ENCODE data around the gene CXorf66. TPM values are rescaled to one million over a fixed set of nuclear protein-coding genes. Genes with fewer than 3 reads are reported as not detected.
"Not testable (repeated sequence)": the region's sequence is repeated elsewhere in the genome, so short reads cannot be mapped to it uniquely, and the experiment has no call there.

CXorf66 gene, protein sequence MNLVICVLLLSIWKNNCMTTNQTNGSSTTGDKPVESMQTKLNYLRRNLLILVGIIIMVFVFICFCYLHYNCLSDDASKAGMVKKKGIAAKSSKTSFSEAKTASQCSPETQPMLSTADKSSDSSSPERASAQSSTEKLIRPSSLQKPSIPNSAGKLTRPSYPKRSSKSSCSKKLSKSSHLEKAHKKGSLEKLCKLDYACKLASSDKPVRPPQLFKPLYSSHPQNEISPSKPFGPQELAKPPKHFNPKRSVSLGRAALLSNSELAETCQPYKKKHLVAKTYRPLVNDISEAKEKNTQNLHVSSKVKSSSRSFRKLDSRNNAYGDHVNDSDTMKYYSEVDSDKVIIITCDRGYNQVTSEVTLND
- total RNA-seq = not detected
- long read RNA-seq = 0 reads

DNA sequence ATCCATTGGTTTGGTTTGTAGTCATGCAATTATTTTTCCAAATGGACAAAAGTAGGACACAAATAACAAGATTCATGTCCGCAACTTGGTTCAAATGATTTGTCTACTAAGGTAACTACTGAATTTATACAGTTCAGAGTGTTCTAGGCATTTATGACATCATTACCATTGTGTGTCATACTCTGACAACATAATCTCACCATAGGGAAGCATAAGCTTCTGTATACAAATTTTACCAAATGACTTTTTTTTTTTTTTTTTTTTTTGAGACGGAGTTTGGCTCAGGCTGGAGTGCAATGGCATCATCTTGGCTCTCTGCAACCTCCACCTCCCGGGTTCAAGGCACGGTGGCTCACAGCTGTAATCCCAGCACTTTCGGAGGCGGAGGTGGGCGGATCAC is at the start of gene CXorf66:
Gene CXorf66 (minus strand): TSS at position 101 of the 400 bp plus-strand sequence. CDS start 25 bp downstream, at position 76.
- intact Hi-C loops (cut with DNase I) = no loop called here
- no peak for DNase-seq (ENCODE audit: missing footprints)
- no peak for ATAC-seq

DNA sequence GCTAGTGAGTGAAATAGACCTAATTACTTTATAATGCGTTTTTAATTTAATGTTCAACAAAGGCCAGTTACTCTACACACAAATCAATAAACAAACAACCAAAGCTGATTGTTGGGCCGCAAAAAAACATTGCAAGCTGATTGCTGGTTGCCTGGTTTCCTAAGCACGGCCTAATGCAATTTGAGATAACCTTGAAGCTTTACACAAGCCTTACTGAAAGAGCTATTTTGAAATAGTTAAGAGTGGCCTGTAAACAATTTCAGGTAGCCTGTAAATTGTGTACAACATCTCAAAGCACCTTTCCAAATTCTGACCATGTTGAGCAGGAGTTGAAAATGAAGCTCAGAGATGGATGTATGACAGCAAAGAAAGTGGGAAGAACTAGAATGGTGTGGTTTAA is 17.5 kb upstream of the CXorf66 start:
- ATAC-seq (no peak), DNase-seq (ENCODE audit: missing footprints) (no peak)
- intact Hi-C loops (cut with DNase I) = no loop called here

DNA sequence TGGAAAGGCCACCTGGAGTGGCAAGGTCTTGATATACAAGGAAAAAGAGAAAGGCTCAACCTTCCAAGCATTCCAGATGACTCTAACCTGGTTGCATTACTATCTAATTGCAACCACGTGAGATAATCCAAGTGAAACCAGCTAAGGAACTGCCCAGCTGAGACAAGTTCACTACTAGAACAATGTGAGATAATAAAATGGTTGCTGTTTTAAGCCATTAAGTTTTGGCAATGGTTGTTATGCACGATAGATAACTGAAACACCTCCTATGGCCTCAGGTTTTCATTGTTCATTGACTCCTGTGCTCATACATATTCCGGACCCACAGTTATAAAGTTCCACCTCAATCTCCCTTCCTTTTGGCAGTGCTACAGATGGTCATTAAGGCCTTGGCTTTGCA is 9.2 kb upstream of the CXorf66 start:
- DNase-seq (ENCODE audit: missing footprints) (no peak), ATAC-seq (no peak)
- intact Hi-C loops (cut with DNase I) = no loop called here

DNA sequence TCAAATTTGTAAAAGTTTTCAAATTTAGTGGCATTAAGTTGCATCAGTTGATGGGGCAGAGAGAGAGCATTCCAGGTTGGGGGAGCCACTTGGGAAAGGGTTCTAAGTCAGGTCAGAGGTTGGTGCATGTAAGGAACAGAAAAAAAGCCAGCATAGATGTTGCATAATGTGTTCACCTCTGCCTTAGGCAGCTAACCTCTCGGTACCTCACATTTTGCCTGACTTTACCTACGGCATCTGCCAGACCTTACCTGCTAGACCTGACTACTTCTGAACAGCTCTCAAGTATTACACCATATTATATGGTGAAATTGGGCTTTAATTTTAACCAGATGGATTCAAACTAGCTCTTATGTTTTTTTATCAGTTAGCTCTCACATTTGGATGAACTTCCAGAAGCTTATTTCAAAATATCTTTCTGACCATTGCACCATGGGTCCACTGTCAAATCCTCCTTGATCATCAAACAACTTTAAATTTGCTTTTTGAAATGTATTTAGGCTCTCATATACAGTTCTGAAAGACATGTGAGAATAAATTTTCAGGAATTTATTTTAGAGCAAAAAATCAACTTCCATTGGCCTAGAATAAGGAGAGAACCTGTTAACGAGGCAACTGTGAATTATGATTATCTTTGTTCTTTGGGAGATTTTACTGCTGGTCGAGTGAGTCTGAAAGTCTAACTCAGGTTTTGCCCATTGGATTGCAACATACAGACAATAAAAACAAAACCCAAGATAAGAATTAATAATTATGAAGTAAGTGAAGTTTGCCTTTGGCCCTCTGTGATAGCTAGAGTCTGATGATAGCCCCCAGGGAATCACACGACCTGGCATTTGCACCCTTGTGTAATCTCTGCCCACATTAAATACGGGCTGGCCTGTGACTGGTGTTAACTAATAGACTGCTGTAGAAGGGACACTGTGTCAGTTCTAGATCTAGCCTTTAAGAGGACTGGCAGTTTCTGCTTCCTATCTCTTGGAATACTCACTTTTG is 7.6 kb upstream of the CXorf66 start:
- intact Hi-C loops (cut with DNase I) = no loop called here
- DNase-seq (ENCODE audit: missing footprints) (no peak), ATAC-seq (no peak)

DNA sequence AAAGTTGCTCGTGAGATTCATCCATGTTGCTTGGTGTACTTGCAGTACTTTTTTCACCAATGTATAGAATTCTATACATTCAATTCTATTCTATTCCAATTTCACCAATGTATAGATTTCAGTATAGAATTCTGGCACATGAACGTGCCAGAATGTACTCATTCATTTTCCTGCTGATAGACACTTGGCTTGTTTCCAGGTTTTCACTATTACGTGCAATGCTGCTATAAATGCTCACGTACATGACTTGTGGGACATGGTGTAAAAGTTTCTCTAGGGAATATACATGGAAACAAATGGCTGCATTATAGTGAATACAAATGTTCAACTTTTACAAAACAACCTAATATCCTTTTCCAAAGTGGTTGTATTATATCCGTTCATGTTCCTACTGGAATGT is 6.8 kb upstream of the CXorf66 start:
- intact Hi-C loops (cut with DNase I) = no loop called here
- no peak for DNase-seq (ENCODE audit: missing footprints)
- no peak for ATAC-seq

DNA sequence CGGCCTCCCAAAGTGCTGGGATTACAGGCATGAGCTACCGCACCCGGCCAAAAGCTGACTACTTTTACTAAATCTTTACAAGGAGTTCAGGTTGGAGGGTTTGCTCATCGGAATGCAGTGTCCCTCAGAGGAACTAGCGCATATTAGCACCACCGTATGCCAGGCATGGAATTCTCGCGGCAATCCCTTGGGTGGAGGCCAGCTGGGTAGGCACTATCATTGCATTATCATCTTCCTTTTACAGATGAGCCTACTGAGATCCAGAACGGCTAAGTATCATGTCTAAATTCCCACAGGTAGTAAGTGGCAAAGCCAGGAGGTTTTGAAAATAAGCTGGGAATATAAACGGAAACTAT is 6.1 kb upstream of the CXorf66 start:
- intact Hi-C loops (cut with DNase I) = no loop called here

DNA sequence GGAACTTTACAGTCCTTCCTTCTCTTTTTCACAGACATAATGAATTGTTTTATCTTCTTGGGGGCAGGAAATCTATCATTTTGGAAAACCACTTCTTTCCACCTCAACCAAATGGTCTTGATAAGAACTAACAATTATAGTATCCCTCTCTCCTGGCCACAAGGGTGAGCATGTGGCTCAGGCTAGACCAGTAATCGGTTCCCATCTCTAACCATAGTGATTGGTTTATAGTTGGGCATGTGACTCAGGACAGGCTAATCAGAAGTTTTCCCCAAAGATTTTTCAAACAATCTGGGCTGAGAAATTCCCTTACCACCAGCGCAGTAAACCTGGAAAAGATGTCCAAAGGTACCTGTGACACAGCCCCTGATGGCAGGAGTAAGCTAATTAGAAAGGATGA is 4.0 kb upstream of the CXorf66 start:
- intact Hi-C loops (cut with DNase I) = no loop called here
- no peak for DNase-seq (ENCODE audit: missing footprints)
- no peak for ATAC-seq

More for the DNA sequence above, 6.1 kb upstream of the CXorf66 start:
- ATAC-seq (no peak), DNase-seq (ENCODE audit: missing footprints) (no peak)

DNA sequence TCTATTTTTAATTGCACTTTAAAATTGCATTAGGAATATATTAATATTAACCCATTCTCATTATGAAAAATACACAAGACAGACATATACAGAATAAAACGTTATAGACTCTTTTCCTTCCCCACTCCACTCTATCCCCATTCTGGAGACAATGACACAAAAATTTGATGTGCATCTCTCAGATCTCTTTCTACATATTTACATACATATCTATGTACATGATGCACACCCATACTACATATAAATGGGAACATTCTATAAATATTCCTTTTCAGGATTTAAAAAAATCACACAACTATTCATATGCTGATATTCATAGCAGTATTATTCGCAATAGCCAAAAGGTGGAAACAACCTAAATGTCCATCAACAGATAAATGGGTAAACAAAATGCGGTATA is 2.4 kb upstream of the CXorf66 start:
- DNase-seq (ENCODE audit: missing footprints) = no peak
- ATAC-seq = no peak
- intact Hi-C loops (cut with DNase I) = no loop called here

DNA sequence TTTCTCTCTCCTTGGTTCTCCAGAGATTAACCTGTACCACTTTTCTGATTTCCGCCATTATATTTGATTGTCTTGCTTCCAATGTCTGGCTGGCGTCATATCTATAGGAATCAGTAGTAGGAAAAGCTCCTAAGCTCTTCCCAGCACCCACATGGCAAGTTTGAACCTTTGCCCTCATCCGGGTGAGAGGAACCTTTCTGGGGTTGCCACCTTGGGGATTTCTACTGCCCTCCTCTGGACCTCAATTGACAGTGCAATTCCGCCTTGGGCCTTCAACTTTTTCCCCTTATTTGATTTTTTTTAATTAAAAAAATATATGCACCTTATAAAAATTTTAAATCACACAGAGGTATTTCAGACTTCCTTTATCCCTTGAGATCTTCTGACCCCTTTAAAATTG is 2.0 kb upstream of the CXorf66 start:
- intact Hi-C loops (cut with DNase I) = no loop called here
- ATAC-seq = no peak
- DNase-seq (ENCODE audit: missing footprints) = no peak

DNA sequence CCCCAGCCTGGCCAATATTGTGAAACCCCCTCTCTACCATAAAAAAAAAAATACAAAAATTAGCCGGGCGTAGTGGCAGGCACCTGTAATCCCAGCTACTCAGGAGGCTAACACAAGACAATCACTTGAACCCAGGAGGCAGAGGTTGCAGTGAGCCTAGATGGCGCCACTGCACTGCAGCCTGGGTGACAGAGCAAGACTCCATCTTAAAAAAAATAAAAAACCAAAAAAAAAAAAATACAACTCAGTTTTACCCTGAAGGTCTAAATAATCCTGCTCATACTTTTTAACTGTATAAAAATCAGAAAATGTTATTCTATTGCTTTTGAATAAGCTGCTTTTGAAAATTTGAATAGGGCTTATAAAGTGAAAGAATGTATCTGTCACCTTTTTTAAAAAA is 838 bp upstream of the CXorf66 start:
- ATAC-seq; intact Hi-C loops (cut with DNase I); DNase-seq (ENCODE audit: missing footprints): not testable (repeated sequence)

DNA sequence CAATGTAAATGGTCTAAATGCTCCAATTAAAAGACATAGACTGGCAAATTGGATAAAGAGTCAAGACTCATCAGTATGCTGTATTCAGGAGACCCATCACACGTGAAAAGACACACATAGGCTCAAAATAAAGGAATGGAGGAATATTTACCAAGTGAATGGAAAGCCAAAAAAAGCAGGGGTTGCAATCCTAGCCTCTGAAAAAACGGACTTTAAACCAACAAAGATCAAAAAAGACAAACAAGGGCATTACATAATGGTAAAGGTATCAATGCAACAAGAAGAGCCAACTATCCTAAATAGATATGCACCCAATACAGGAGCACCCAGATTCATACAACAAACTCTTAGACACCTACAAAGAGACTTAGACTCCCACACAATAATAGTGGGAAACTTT is 4.2 kb downstream of the CXorf66 start:
- ATAC-seq; intact Hi-C loops (cut with DNase I); DNase-seq (ENCODE audit: missing footprints): not testable (repeated sequence)

DNA sequence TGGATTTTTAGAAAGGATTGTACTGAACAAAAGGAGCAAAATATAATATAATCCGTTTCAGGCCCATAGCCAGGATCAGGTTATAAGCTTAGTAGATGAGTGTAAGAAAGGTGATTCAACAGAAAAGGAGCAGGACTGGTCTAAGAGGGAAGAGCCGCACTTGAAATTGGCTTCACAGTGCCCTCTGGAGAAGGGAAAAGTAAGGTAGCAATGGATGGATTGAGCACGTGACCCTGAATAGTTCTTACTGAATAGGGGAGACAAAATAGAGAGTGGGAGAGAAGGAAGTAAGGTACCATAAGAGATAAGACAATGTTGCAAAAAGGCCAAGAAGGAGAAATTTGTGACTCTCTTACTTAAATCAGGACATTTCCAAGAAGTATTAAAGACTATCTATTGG is 15.6 kb downstream of the CXorf66 start:
- DNase-seq (ENCODE audit: missing footprints) (no peak), ATAC-seq (no peak)
- intact Hi-C loops (cut with DNase I) = no loop called here

DNA sequence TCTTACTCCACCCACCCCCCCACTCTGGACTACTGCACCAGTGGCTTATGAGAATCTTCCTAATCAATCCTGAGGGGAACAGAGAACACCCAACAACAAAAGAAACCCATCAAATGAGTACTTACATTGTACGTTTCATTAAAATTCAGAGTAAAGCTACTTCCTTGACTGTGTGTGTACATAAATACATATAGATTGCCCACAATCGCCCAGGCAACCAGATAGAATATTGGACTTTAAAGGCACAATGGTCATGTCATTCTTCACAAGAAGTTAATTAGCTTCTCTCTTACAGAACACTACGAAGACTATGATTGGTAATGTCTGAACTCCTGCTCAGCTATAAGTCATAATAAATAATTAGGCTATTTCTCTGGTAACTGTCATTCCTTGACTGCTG is 20.2 kb downstream of the CXorf66 start:
- intact Hi-C loops (cut with DNase I) = no loop called here
- DNase-seq (ENCODE audit: missing footprints) (no peak), ATAC-seq (no peak)

DNA sequence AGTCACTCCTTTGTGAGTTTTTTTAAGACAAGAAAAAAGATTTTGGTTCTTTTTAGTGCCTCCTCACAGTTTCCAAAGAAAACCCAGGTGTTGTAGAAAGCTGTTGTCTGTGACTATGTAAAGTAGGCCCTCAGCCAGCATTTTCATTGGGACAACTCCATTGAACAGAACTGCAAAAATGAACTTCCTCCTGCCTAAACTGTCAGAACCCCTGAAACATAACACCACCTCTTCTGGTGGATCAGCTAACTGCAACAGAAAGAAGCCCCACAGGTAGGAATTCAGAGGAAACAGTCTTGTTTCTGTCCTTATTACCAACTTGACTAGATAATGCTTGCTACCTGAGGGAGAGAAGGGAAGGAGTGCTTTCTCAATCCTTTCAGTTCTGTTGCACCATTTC is 29.1 kb downstream of the CXorf66 start:
- intact Hi-C loops (cut with DNase I) = no loop called here
- DNase-seq (ENCODE audit: missing footprints) = no peak

DNA sequence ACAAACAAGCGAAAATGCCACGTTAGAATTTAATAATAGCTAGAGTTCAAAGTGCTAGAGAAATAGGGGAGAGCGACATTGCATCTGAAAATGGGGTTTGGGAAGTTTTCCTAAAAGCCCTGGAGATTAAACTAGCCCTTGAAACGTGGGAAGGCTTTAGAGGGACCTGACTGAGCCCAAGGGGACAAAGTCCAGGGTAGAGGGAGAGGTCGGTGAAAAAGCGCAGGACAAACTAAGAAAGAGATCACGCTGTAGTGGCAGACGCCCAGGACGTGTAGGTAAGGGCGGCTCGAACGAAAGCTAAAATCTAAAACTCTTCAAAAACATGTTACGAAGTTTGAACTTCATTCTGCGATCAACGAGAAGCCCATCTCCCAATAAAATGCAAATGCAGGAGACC is 31.4 kb downstream of the CXorf66 start:
- DNase-seq (ENCODE audit: missing footprints) (no peak), ATAC-seq (no peak)
- intact Hi-C loops (cut with DNase I) = loop anchor here (2.0 kb wide), 1 partner anchor 105 kb away; no protein-coding TSS in a partner anchor

More for the DNA sequence above, 29.1 kb downstream of the CXorf66 start:
- no peak for ATAC-seq

DNA sequence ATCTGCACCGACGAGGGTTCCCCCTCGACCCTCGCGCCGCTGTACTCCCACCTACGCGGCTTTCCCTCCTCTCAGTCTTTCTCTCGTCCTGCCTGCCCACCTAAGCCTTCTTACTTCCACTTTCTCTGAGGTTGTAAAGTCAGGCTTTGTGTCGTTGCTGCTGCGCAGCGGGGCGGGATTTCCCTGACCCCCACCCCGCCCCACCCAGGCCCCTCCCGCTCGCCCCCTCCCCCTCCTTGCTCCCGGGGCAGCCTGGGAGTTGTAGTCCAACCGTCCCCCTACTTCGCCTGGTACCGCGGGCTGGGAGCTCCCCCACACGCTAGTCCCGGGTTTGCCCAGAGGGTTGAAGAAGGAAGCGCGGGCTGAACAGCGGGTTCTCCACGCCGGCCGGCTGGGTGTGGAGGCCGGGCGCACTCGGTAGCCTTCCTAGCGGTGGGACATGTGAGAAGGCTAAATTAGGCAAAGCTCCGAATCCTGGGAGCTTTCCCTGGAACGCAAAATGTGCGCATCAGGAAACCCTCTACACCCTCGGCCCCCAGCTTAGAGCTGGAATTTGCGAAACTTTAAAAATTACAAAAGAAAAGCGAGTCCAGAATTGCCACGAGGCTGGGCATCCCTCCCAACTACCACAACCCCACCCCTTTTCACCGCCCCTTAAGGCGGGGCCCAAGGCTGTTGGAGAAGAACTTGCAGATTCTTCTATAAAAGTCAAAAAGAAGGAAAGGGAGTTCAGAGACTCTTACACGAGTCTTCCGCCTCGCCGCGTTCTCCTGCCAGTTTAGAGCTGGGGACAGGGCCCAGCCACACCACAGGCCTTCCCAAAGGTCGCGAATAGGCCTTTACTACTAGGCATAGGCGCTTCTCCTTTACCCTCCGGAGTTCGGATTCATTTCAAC is 32.2 kb downstream of the CXorf66 start, which contains the start of gene ATP11C:
Gene ATP11C (minus strand): TSS at position 153 of the 896 bp plus-strand sequence. CDS start 1,011 bp downstream, outside the sequence.
- DNase-seq (ENCODE audit: missing footprints) (peak; percentile 88), ATAC-seq (peak; percentile 96)
- intact Hi-C loops (cut with DNase I) = loop anchor here (2.0 kb wide), 1 partner anchor 104 kb away; no protein-coding TSS in a partner anchor

DNA sequence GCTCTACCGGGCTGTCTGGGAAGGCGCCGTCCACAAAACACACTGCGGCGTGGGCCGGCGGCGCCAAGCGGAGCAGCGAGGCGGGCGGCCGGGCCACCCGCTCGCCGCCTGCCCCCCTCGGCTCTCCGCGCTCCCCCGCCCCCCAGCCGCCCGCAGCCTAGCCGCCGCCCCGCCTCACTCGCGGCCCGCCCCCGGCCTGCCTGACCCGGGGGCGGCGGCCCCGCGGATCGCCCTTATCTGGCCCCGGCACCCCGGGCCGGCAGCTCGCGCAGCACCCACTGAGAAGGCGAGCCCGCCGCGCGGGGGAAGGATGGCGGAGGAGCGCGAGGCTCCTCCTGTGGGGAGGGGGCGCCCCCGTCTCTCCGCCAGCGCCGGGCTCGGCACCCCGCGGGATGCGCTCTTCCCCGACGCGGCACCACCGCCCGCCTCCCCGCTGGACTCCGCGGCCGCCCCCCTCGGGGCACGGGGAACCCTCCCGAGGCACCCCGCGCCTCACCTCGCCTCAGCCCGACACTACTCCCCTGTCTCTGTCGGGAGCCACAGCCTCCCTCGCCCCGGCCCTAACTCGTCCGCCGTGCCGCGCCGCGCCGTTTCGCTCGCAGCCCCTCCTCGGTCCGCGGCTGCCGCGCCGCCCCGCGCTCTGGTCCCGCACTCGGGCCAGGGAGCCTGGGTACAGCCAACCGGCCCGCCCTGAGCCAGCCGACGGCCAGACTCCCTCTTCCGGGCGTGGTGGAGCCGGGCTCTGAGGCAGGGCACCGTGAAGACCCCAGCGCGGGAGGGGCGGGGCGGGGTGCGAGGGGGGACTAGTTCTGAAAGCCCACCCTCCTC is 33.0 kb downstream of the CXorf66 start:
- ATAC-seq (peak; percentile 57), DNase-seq (ENCODE audit: missing footprints) (peak; percentile 78)
- intact Hi-C loops (cut with DNase I) = loop anchor here (2.0 kb wide), 1 partner anchor 103 kb away; no protein-coding TSS in a partner anchor
